Activated naive CD4-positive, alpha-beta T cell treated with anti-CD3 and anti-CD28 coated beads, Interleukin-2, amount 50 U/mL, for 16 hours (primary cell): Measurements from ENCODE around the gene CDC5L.
"Not testable (repeated sequence)": the region's sequence is repeated elsewhere in the genome, so short reads cannot be mapped to it uniquely, and the experiment has no call there.

Experiments
- DNase-seq: peaks from one replicate; pipeline ENCODE4 v3.0.0-alpha.2; 2020

The CDC5L gene

DNA sequence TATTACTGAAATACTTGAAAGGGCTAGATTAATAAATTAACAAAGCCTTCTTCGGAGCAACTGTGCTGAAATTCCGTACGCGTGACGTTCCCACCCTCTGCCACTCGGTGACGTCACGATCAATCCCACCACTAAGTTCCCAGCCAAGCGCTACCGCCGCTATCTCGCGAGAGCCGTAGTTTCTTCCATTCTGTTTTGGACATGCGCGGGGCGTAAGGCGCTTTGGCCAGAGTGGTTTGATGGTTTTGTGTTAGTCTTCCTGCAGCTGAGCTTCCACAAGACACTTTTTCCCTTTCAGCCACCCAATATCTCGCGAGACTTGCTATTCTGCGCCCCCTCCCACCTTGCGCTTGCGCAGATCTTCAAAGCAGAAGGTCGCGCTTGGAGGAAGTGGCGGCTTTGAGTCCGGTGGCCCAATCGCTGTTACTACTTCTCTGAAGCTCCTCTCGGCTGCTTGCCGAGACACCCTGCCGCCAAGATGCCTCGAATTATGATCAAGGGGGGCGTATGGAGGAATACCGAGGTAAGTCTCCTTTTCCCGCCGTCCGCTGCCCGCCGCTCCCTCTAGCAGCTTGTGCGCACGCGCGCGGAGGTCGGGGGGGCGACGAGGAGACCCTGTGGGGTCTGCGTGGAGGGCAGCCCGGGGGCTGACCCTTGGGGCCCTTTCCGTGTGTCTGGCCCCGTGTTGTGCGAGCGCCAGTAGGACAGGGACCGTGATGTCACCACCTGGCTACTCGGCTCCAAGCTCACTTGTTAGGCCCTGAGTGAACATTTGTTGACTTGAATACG is at the start of gene CDC5L:
TSS of gene CDC5L (plus strand) at position 361 of the 789 bp plus-strand sequence. CDS start at position 479, 118 bp downstream.
- peak; percentile 88 for DNase-seq

DNA sequence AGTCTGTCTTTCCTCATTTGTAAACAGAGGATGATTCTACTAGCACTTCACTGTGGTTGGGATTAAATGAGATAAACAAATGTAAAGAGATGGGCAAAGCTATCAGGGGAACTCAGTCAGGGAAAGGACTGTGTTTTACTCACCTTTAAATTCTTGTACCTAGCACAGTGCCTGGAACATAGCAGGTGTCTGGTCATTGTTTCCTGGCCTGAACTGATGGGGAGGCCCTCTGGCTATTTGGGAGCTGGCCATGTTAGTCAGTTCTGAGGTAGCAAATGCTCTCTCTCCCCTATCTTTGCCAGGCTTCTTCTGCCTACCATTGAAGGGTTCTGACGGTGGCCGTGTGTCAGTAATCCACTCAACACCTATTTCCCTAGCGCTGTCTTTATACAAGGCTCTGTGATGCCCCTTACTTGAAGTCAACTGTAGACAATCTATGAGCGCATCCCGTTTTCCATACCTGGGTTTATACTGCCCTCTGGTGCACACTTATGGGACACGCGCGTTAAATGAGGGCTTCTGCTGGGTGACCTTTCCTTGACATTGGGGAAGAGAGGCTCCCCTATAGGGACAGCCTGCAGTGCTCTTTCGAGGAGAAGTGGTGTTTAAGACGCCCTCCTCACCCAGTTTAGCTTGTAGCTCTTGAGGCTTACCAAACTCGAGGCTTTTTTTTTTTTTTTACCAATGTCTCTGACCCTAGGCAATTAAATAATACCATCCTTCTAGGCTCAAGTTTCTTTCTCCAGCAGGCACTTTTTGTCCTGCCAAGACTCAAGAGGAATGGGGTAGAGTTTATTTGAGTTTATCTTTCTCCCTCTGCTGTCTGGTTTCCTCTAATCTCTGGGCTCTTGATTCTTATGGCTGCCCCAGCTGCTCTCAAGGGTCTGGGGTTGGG is 49.0 kb upstream of the CDC5L start:
- peak; percentile 68 for DNase-seq

DNA sequence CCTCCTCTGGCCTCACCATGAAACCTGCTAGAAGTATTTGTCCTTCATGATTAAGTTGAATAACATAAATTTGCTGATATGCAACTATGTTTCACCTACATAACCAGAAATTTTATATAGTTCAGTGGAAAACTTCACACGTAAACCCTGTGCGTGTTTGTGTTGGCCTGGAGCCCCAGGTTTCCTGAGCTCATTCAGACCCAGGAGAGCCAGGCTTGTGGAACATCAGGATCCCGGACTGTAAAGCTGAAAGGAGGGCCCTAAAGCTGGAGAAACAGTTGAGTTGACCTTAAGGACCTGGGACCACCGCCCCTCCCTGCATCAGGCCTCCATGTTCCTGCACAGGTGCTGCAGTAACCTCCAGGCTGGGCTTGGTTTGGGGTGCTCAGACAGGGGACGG is 48.2 kb upstream of the CDC5L start:
- no peak for DNase-seq

DNA sequence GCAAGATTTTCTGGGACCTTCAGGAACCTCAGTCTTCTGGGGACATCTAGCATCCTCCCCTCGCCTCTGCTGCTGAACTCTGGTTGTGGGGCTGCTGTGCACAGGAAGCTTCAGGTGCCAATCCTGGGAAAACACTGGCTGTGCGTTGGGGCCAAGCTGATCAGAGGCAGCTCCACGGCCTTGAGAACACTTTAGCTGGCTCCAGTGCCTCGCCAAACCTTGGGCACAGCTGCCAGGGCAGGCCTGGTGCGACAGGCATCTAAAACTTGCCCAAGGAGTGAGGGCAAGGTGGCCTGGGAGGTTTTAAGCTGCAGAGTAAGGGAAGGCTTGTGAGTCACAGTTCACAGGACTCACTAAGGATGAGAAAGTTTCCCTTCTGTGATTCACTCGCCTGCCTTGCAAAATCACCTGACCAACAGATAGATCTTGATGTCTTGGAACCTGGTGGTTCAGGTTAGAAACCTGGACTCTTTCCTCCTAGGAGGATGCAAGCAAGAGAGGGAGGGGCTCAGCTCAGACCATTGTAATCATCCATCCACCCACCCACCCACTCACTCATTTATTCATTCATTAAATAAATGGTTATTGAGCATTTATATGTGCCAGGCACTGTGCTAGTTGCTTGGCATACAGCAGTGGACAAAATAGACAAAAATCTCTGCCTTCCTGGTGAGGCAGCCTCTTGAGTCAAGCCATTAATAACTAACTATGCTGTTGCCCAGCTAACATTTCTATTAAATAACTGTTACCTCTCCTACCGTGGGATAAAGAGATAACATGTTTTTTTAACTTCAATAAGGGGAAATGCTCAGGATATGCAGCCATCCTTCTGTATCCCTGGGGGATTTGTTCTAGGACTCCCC is 47.5 kb upstream of the CDC5L start:
- DNase-seq = no peak

DNA sequence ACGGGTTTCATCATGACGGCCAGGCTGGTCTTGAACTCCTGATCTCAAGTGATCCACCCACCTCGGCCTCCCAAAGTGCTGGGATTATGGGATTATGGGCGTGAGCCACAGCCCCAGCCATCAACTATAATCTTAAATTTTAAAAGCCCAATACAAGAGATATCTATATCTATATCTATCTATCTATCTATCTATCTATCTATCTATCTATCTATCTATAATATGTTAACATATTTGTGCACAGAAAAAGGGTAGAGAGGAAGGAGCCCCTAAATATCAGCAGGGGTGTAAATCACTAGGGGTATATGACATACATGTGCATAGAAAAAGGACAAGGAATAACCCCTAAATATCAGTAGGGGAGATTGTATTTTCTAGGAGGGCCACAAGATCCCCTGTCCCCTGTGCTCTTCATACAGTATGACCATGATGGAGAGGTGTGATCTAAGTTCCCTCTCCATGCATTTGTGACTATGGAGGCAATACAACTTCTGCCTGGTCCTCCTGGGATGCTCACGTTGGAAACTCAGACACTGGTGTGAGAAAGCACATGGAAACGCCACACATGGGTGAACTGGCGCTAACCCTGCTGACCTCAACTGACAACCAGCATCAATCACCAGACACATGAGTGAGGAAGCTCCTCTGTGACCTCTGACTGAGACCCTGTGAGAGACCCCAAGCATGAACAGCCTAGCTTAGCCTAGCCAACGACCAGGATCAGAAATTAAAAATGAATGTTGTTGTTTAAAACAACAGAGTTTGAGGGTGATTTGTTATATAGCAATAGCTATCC is 46.2 kb upstream of the CDC5L start:
- DNase-seq = no peak

DNA sequence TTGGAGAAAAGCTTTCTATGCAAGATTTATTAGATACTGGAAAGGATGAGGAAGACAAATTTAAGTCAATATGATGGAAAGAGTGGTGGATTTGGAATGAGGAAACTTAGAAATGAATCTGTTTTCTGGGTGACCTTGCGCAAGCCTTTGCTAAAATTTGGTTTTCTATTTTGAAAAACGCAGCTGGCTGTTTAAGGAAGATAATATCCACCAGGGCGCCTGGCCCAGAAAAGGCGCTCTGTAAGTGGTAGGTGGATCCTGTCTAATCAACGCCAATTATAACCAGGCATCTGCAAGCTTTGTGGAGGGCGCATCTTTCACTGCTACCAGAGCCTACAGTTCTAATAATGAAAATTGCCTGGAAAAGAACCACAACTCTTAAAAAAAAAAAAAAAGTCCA is 45.5 kb upstream of the CDC5L start:
- no peak for DNase-seq

DNA sequence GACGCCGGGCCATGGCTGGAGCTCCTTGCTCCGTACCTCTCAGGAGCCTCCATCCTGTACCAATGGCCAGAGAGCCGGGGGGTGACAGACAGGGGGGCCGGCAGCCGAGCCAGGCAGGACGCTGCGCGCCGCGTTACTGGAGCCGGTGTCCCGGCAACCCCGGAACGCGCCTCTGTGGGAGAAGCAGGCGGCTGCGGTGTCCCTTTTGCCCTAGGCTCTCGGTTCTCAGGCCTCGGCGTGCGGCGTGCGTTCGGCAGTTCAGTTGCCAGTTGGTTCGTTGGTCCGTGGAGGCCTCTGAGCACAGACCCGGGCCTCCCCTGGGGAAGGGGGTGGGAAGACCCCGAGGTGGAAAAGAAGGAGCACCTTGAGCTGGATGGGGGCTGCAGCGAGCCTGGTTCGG is 45.0 kb upstream of the CDC5L start, which contains the start of gene SPATS1:
TSS of gene SPATS1 (plus strand) at position 162 of the 400 bp plus-strand sequence. CDS start 446 bp downstream, outside the sequence.
- DNase-seq = no peak

DNA sequence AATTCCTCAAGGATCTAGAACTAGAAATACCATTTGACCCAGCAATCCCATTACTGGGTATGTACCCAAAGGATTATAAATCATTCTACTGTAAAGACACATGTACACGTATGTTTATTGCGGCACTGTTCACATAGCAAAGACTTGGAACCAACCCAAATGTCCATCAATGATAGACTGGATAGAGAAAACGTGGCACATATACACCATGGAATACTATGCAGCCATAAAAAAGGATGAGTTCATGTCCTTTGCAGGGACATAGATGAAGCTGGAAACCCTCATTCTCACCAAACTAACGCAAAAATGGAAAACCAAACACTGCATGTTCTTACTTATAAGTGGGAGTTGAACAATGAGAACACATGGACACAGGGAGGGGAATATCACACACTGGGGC is 40.7 kb upstream of the CDC5L start:
- not testable (repeated sequence) for DNase-seq

DNA sequence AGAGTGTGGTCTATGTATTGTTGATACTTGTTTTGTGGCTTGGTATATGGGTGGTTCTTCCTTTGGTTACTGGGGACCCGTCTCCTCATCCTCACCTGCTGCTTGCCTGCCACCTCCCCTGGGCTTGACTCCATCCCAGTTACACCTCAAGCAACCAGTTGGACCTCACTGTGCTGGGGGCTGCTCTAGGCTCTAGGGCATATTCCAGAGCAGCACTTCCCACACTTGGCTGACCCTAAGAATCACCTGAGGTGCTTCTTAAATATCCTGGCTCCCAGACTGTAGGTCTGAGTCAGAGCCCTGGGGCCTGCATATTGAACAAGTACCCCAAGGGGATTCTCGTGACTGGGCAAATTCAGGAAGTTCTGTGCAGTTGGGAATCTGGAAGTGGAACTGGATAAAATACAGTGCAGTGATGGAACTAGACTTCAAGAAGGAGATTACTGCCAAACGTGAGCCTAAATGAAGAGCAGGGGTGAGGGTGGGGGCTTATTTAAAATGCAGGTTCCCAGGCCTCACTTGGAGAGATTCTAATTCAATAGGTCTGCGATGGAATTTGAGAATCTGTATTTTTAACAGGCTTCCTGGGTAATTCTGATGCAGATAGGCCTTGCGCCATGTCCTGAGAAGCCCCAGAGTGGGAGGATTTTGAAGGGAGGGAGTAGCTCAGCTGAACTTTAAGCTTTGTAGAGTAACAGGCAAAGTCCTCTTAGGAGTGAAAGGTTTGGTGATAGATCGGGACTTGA is 37.4 kb upstream of the CDC5L start:
- DNase-seq = no peak

DNA sequence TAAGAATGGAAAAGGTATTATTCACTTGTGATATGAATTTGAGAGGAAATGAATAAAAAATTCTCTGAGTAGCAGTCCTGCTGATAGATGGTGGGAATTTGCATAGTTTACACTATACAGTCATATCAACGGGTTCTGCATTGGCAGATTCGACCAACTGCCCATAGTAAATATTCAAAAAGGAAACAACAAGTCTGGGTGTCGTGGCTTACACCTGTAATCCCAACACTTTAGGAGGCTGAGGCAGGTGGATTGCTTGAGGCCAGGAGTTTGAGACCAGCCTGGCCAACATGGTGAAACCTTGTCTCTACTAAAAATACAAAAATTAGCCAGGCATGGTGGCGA is 36.9 kb upstream of the CDC5L start:
- not testable (repeated sequence) for DNase-seq

DNA sequence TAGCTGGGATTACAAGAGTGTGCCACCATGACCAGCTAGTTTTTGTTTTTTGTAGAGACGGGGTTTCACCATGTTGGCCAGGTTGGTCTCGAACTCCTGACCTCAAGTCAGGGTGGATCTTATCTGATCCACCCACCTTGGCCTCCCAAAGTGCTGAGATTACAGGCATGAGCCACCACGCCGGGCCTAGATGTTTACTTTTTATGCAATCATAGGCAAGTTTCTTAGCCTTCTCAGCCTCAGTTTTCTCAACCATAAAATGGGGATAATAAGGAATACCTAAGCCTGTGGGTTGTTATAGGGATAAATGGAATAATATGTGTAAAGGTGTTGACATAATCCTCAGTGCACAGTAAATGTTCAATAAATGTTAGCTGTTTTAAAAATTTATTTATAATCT is 35.2 kb upstream of the CDC5L start:
- no peak for DNase-seq

DNA sequence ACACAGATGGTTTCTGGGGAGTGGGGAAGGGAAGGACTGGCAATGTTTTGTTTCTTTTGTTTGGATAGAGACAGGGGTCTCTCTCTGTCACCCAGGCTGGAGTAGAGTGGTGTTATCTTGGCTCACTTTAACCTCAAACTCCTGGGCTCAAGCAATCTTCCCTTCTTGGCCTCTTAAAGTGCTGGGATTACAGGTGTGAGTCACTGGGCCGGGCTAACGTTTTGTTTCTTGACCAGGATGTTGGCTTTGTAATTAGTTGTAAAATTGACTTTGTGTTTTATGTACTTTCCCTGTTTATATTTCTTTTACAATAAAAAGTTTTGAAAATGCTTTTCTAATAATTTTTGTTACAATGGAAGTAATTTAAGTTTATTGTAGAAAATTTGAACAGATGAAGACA is 34.2 kb upstream of the CDC5L start:
- DNase-seq = no peak

DNA sequence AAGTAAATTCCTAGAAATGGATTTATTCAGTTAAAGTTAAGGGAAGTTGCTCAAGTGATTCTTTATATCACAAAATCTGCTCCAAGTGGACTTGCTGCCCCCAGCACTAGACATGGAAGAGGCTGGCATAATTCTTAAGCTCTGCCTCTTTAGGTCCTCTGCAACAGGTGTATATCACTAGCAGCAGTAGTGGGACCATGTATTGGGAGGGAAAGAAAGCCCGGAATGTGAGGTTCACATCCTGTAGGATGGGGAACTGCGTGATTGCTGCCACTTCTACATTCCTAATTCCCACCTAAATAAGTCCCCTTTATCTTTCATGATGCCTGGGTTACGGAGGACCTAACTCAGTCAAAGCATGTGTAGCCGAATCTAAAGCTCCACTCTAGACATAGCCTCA is 31.9 kb upstream of the CDC5L start:
- no peak for DNase-seq

DNA sequence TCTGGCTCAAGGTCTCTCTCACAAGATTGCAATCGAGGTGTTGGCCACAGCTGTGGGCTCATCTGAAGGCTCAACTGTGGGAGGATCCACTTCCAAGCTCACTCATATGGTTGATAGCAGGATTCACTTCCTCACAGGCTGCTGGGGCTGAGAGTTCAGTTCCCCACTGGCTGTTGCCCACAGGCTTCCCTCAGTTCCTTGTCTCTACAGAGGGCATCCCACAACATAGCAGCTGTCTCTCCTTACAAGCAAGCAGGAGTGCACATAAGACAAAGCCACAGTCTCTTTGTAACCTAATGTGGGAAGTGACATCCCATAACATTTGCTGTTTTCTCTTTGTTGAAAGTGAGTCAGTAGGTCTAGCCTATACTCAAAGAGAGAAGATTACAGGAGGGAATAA is 31.0 kb upstream of the CDC5L start:
- no peak for DNase-seq

DNA sequence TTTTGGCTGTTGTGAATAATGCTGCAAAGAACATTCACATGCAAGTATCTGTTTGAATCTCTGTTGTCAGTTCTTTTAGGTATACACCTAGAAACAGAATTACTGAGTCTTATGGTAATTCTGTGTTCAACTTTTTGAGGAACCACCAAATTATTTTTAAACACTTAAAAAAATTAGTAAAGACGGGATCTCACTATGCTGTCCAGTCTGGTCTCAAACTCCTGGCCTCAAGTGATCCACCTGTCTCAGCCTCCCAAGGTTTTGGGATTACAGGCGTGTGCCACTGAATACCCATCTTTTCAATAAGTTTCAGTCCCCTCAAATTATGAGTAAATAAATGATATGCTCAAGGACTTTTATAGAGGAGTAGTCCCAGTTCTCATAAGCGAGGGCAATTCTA is 27.5 kb upstream of the CDC5L start:
- no peak for DNase-seq

DNA sequence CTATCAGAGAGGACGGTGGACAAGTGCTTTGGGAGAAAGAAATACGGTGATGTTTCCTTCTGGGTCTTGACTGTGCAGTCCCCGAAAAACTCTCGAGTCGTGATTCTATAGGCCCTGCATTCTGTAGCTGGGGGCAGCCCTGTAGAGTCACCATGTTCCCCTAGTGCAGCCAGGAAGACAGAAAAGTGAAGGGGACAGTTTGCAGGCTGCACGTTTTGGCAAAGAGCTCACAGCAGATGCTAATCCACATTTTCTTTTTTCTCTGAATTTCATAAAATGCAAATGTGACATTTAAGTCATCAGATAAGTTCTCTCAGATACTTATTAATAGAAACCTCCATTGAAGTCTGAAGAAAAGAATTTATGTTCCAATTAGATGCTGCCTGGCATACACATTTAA is 25.6 kb upstream of the CDC5L start:
- no peak for DNase-seq

DNA sequence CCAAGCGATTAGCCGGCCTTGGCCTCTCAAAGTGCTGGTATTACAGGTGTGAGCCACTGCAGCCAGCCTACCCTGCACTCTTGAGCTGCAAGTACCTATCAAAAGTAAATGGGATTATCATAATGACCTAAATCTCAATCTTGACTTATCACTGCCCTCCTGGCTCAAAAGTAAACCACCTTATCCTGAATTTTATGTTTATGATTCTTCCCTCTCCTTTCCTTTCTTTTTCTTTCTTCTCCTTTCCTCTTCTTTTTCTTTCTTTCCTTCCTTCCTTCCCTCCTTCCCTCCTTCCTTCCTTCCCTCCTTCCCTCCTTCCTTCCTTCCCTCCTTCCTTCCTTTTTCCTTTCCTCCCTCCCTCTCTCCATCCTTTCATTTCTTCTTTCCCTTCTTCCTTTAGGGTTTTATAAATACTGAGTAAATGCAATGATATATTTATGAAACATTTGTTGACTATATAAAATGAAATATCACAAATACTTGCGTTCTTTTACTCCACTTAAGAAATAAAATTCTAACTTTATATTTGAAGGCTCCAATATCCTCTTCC is 24.1 kb upstream of the CDC5L start:
- no peak for DNase-seq

DNA sequence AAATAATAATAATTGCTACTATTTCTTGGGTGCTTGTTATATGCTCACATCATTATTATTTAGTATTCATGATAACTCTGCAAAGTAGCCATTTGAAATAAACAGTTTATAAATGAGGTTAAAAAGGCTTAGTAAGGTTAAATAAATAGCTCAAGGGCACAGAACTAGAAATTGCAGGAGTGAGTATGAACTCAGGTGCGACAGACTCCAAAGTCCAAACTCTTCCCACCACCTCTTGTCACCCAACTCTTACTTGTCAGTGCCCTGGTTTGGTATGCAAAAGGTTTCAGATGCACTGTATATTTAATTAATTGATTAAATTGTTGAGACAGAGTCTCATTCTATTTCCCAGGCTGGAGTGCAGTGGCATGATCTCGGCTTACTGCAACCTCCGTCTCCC is 20.7 kb upstream of the CDC5L start:
- DNase-seq = no peak

DNA sequence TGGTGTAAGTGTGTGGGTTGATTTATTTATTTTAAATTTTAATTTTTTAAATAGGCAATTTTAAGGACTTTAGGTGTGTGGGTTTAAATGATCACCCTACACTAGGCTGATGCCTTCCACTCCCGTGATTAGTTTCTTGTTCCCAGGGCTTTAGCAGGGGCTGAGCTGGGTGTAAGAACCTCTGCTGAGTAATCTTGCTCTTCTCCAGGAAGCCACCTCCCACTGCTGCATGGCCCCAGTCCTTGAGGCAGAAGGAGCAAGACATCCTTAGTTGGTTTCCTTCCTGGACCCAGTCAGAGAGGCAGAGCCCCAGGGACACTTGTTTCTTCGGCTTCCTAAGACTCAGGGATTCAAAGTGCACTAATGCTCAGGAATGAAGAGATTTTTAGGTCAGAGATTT is 19.8 kb upstream of the CDC5L start:
- no peak for DNase-seq

DNA sequence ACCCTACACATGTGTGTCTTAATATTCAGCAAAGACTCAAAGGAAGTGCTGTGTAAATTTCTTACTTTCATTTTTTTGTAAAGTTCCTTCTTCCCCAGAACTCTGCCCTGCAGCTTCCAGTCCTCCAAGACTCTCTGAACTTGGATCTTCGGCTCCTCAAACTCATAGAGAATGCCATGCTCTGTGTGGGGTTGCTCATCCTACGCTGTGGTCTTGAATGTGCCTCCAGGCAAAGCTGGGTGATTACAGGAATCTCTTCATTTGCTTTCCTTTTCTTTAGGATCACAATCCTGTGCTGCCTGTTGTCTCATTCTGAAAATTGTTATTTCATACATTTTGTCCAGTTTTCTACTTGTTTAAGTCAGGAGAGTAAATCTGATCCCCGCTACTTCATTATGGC is 14.5 kb upstream of the CDC5L start:
- no peak for DNase-seq

DNA sequence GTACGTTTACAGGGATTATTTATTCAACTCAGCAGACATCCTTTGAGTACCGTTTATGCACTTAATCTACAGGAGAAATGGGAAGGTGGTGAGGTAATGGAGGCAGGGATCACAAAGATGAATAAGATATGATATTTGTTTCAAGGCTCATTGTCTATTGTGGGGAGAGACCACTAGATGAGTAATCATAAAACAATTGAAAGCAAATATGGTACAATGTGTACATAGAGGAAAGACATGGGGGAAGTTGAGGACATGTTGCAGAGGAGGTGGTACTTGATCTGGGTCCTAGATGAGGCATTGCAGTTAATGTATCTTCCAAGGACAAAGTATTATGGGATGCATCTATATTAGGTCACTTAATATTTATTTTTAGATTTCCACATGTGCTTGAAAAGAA is 13.7 kb upstream of the CDC5L start:
- DNase-seq = no peak
